ENCODE results near the gene AFF2.

GRCh38 chrX:149004936-149005335 lies 504.5 kb downstream of the AFF2 start:
- TF ChIP-seq SUZ12 (IDR thresholded peaks at IDR 0.05; ENCODE audit: extremely low read depth, insufficient read depth, insufficient read length): no peak
- no peak for TF ChIP-seq ZNF274 (IDR thresholded peaks at IDR 0.05; ENCODE audit: low read depth, low read length)
- TF ChIP-seq YY1 (IDR thresholded peaks at IDR 0.05; ENCODE audit: insufficient read depth, insufficient read length): no peak

All from NT2/D1 (cell line).